Keratinocyte (primary cell): ENCODE measurements around the gene ZNF605.

ENCODE experiments used
- CTCF ChIP-seq, 3 experiments: IDR thresholded peaks in 1 of 3; conservative IDR thresholded peaks in 1 of 3; optimal IDR thresholded peaks in 1 of 3; 2 replicates in 2 of 3; 3 replicates in 1 of 3; pipeline versions ENCODE3 to v1.5.1; 2011; ENCODE audit warnings: low read length in 3 of 3, mild to moderate bottlenecking in 3 of 3, moderate library complexity in 2 of 3, control low read depth in 1 of 3, inconsistent platforms in 1 of 3; ENCODE audit not compliant: insufficient read depth in 2 of 3; ENCODE audit errors: extremely low read depth in 1 of 3
- EZH2 ChIP-seq: IDR thresholded peaks from one replicate; pipeline ENCODE4 v1.6.1; 2012; ENCODE audit warnings: inconsistent platforms, mild to moderate bottlenecking, low read length, moderate library complexity

- TF ChIP-seq CTCF (optimal IDR thresholded peaks at IDR 0.05 in 1 of 3, IDR thresholded peaks at IDR 0.05 in 1 of 3, conservative IDR thresholded peaks at IDR 0.05 in 1 of 3; ENCODE audit: extremely low read depth in 1 of 3, insufficient read depth in 2 of 3, low read length in 3 of 3) = no peak
- TF ChIP-seq EZH2 = no peak
Measured at GRCh38 chr12:132972374-132972773, 16.3 kb upstream of the ZNF605 start.
